Measurements from ENCODE around the gene RBM45.
A peak's percentile ranks its signal among the peaks of the same experiment; 100 is the strongest.
"Not testable (repeated sequence)": the region's sequence is repeated elsewhere in the genome, so short reads cannot be mapped to it uniquely, and the experiment has no call there.

The RBM45 gene, protein sequence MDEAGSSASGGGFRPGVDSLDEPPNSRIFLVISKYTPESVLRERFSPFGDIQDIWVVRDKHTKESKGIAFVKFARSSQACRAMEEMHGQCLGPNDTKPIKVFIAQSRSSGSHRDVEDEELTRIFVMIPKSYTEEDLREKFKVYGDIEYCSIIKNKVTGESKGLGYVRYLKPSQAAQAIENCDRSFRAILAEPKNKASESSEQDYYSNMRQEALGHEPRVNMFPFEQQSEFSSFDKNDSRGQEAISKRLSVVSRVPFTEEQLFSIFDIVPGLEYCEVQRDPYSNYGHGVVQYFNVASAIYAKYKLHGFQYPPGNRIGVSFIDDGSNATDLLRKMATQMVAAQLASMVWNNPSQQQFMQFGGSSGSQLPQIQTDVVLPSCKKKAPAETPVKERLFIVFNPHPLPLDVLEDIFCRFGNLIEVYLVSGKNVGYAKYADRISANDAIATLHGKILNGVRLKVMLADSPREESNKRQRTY

DNA sequence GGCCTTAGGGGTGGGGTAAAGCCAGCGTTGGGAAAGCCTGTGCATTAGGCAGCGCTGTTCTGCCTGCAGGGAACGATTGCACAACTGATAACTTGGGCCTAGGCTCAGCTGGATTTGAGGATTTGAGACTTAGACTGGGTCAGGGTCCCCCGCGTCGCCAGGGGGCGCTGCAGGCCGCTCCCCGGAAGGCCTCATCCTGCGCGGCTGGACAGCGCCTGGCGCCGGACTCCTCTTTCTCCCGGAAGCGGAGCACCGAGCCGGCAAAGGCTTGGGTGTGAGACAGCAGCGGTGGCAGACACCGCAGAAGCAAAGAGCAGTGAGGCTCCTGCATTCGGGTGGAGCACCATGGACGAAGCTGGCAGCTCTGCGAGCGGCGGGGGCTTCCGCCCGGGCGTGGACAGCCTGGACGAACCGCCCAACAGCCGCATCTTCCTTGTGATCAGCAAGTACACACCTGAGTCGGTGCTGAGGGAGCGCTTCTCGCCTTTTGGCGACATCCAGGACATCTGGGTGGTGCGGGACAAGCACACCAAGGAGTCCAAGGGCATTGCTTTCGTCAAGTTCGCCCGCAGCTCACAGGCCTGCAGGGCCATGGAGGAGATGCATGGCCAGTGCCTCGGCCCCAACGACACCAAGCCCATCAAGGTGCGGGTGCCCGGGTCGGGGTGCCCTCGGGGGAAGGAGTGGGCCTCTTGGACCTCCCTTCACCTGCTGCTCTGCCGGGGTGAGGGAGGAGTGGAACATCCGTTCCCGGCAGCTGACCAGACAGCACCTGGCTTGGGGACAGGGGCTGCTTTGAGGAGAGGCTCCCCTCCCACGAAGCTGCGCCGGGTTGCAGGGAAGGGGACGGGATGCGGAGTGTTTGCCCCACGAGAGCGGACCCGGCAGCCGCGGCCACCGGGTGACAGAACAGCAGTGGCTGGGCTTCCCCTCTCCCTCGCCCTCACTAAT lies at the start of gene RBM45:
Gene RBM45 (plus strand): TSS at position 236 of the 951 bp plus-strand sequence. CDS start 110 bp downstream, at position 346.
- peak; percentile 60 to 89 for DNase-seq

- DNase-seq: no peak
Observed at GRCh38 chr2:178066324-178066723, 45.9 kb upstream of the RBM45 start.

DNA sequence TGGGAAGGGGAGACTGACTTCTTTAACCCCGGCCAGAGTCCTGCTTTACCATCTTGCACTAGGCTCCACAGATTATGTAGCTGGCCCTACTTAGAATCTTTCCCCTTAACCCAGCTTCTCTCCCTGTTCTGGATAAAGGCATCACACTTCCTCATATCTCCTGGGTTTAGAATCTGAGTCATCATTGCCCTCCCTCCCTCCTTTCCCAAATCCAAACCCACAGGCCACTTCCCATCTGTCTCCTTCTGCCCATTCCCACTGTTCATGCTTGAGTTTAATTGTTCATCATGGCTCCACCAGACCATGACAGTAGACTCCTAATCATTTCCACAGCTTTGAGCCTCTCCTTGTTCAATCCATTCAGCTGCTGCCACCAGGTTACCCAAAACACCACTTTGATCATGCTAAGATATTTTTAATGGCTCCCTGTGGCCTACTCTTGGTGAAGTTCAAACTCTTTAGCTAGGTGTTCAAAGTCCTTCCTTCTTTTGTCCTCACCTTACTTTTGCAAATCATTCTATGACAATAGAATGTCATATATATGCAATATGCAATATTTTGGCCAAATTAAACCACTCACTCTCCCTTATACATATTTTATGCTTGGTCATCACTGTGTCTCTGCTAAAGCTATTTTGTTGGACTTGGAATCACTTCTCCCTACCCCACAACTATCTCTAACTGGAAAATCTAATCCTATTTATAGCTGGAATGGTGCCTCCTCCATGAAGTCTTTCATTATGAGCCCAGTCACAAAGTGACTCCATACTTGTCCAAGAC lies 45.2 kb upstream of the RBM45 start:
- peak in 1 of 2 experiments; percentile 48 for DNase-seq

GRCh38 chr2:178068823-178069454 lies 43.3 kb upstream of the RBM45 start:
- DNase-seq: no peak

DNA sequence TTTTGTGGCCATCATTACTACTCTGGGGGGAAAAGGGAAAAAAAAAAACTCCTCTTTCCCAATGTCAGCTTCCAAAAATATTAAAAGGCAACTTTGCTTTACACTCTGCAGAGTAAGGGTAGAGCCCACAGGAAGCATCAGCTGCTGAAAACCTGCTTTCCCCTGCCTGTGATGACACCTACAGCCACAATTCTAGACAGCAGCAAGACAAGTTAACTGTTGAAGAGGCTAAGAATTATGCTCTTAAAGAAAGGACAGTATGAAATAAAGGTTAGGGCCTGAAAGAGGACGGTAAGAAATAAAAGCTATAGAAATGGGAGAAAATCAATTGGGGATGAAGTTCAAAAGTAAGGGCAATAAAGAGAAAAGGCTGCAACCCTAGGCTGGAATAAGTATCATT lies 42.7 kb upstream of the RBM45 start:
- DNase-seq: peak in 1 of 2 experiments; percentile 24

GRCh38 chr2:178070824-178071223 lies 41.4 kb upstream of the RBM45 start:
- no peak for DNase-seq

GRCh38 chr2:178072000-178072382 lies 40.2 kb upstream of the RBM45 start:
- no peak for DNase-seq

DNA sequence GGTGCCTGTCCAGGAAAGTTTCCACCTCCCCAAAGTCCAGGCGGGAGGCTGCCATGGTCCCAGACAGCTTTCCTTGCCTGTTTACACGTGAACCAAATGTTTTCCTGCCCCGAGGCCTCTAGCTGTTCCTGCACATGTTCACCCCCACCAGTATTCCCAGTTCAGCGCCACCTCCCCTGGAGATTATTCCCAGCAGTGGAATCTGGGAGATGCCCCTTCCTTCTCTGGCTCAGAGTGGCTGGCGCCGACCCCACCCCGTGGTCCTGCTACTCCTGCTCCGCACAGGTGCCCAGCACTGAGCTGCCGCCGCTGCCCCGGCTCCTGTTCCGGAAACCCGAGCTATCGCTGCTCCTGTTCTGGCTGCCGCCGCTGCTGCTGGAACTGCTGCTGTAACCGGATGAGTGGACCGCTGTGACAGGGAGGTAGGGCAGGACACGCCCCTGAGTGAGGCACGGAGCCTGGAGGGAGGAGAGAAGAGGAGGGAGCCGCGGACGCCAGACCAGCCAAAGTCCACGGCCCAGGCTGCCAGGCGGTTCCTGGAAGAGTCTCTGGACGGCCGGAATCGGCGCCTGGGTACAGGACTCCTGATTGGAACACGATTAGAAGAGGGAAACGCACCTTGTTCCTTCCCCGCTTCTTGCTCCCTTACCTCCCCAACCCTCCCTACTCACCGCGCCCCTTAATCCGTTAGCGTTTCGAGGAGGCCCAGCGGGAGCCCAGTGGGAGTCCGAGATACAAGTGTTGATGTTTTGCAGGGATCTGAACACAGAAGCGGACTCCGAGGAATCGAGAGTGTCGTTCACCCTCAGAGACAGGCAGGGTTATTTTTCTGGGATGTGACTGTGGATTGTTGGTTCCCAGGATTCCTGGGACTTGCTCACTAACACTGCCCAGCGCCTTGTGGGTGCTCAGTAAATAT lies 39.6 kb upstream of the RBM45 start, which contains the start of gene PDE11A:
Gene PDE11A (minus strand): TSS at position 395 of the 919 bp plus-strand sequence. CDS start 340 bp downstream, at position 55.
- peak; percentile 21 to 71 for DNase-seq

DNA sequence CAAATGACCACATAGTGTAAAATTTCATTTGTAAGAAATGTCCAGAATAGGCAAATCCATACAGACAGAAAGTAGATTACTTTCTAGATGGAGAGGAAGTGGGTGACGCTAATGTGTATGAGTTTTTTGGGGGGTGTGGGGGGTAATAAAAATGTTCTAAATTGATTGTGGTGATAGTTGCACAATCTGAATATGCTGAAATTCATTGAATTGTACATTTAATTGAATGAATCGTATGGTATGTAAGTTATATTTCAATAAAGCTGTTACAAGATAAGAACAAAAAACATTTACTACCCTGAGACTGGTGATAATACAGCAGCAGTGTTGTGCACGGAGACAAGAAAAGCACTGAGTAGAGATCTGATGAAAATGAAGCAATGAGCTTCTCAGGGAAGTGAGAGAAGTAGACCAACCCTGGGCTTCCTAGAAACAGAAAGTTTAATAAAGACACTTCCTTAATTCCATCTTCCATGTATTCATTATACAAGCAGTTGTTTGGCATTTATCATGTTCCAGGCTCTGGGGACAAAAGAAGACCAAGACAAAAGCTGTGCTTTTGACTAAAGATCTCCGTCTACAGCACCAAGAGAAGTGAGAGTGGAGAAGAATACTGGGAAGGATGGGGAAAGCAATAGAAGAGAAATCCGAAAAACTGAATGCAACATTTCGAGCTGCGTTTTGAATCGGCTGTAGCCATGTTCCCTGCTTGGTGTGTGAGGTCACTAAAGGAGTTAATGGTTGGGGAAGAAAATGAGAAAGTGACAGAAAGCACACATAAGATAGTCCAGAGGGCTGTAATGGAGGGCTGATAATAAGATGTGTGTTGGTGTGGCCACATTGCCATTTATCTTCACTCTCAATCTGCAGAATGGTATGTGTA lies 37.9 kb upstream of the RBM45 start:
- no peak for DNase-seq

- DNase-seq: no peak
Observed at GRCh38 chr2:178075006-178075326, 37.3 kb upstream of the RBM45 start.

DNA sequence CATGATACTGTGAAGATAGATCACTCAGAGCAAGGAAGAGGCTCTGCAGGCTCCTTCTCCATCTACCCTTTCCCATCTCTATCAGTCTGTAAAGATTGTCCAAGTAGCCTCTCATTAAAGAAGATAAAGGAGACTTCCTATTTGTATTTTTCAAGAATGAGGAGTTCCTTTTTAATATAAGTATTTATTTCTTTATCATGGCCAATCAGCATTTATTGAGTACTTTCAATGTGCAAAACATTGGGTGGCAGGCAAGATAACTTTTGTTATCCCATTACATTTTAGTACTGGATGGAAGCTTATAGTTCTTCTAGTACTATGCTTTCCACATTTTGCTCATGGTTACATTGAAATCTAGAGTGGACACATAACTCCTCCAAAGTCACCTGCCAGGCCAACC lies 36.1 kb upstream of the RBM45 start:
- no peak for DNase-seq

DNA sequence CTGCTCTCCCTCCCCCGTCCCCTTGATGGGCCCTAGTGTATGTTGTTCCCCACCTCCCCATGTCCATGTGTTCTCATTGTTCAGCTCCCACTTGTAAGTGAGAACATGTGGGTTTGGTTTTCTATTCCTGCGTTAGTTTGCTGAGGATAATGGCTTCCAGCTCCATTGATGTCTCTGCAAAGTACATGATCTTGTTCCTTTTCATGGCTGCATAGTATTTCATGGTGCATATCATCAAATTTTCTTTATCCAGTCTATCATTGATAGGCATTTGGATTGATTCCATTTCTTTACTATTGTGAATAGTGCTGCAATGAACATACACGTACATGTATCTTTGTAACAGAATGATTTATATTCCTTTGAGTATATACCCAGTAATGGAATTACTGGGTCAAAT lies 33.0 kb upstream of the RBM45 start:
- not testable (repeated sequence) for DNase-seq

DNA sequence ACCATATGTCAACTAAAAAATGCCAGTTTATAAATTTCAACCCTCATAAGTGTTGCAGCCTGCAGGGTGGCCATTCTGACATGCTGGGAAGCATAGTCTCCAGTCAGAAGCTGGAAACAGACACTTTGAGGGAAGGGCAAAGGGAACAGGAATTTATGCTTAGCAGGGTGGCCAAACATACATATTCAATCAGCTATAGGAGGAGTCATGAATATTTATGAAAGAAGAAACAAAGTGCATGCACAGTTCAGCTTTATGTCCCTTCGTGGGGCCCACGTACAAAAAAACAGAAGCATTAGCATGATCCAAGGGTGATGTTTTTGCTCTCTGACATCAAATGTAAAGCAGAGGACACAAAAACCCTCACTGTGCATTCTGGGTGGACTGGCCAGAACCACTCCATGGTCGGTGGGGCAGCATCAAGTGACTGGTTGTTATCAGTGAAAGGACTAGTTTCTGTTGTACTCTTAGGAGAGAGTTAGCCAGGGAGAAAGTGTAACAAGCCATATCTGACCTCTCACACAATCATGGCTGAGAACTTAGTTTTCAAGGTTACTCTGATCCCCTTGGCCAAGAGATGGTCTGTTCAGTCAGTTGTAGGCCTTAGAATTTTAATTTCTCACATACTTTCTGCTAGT lies 29.7 kb upstream of the RBM45 start:
- DNase-seq: no peak

- DNase-seq: no peak
Observed at GRCh38 chr2:178084273-178084672, 28.0 kb upstream of the RBM45 start.

DNA sequence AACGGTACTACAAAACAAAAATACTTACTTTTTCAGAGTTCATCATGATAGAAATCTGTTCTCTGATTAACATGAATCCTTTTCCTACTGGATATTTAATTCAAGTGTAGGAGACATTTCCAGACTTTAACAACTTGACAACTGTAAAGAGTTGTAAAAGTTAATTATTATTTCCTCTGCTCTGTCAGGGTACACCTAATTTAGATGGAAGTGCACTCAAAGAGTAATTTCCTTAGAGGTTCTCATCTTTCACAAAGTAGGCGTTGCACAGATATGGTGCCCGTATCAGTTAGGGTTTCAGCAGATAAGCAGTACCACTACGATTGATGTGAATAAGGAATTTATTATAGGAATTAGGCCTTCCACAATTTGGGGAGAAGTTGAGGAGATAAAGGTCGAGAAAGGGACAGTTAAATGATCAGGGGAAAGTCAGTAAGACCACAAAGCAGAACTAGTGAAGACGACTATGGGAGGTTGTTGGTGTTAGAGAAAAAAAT lies 23.4 kb upstream of the RBM45 start:
- DNase-seq: no peak

- no peak for DNase-seq
Observed at GRCh38 chr2:178093471-178093870, 18.8 kb upstream of the RBM45 start.

GRCh38 chr2:178101321-178102079 lies 10.7 kb upstream of the RBM45 start:
- DNase-seq: no peak

DNA sequence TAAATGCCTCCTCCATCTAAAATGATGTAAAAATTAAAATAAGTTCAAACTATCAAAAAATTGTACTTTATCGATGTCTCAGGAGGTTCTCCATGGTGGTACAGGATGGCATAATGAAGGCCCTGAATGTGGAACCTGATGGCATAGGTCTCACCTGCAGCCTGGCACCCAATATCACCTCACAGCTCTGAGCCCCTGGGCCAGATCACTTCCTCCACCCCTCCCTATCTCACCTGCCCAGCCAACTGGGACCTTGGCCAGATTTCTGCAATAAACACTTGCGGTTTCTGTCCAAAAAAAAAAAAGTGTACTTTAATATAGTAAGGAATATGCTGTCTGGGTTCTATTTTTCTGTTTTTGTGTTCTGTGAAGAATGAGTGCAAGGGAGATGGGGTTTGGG lies 6.7 kb upstream of the RBM45 start:
- DNase-seq: no peak

- DNase-seq: no peak
Observed at GRCh38 chr2:178106053-178106452, 6.2 kb upstream of the RBM45 start.
